ENCODE measurements around the gene CFAP161. TPM values are rescaled to one million over a fixed set of nuclear protein-coding genes. Genes with fewer than 3 reads are reported as not detected.

CFAP161 gene
- total RNA-seq, 3 donors from 2014 or later, result not detected

DNA sequence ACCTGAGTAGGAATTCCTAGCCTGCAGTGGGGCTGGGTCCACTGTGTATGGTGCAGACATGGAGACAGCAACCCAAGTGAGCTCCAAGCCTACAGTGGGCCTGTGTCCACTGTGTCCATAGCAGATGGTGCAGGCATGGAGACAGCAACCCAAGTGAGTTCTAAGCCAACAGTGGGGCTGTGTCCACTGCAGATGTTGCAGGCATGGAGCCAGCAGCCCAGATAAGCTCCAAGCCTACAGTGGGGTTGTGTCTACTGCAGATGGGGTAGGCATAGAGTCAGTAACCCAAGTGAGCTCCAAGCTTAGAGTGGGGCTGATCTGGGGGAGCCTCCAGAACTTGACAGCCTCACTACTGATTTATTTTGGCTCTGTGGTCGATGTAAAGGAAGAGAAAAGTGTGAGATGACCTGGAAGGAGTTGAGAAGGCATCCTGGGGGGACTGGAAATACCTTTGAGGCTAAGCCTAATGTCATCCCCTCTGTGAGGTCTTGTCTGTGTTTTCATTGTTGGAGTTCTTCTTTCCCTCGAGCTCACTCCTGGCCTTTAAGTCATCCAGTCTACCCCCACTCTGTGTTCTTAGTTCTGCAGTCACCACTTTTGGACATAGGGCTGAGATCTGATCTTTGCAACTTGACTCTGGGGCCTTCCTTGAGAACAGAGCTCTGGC, 40.2 kb downstream of the CFAP161 start:
- no peak overlapping the region for H3K4me3 Mint-ChIP-seq
- no peak for DNase-seq
- no peaks in the 10 kb centered on the region for H3K9me3 Mint-ChIP-seq
- no peak for ATAC-seq
- peaks cover 8% of the 10 kb centered on the region for H3K27me3 Mint-ChIP-seq (ENCODE audit: low read depth)
- no peaks in the 10 kb centered on the region for H3K4me1 Mint-ChIP-seq (ENCODE audit: low read depth)
- no peaks in the 10 kb centered on the region for H3K36me3 Mint-ChIP-seq (ENCODE audit: insufficient read depth)

DNA sequence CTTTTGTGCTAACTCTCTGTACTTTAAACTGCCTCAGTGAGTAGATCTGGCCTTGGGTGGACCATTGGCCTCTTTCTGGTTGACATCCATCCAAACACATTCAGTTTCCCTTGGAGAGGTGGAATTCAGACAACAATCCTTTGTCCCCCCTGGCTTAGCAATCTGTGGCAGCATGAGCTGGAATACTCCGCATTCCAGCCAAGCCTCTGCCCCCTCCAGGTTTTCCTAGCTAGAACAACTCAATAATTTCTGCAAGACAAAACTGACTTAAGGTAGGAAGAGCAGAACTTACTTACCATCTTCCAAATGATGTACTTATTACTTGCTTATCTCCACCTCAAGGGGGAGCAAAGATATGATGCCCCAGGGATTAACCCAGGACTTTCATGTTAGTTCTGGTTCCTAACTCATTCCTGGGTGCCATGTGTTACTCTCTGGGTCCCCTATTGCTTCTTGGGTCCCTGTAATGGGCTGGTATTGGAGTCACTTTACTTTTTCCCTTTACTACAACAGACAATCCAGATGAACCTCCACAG, 40.8 kb downstream of the CFAP161 start:
- Mint-ChIP-seq H3K36me3 (ENCODE audit: insufficient read depth) (no peaks in the 10 kb centered on the region), H3K4me3 (no peak overlapping the region), H3K27me3 (ENCODE audit: low read depth) (peaks cover 8% of the 10 kb centered on the region), H3K9me3 (no peaks in the 10 kb centered on the region), H3K4me1 (ENCODE audit: low read depth) (no peaks in the 10 kb centered on the region)
- ATAC-seq, result no peak
- DNase-seq, result no peak

DNA sequence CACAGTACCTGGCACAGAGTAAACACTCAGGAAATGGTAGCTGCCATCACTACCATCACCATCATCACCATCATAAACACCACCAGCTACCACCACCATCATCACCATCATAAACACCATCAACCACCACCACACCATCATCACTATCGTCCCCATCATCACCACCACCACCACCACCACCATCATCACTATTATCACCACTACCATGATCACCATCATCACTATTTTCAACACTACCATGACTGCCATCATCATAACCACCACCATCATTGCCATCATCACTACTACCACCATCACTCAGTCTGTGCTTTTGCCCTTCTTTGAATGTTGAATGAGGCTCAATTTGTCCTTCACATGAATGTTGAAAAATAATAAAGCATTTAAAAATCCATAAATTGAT, 41.4 kb downstream of the CFAP161 start:
- ATAC-seq (no peak), DNase-seq (no peak)
- Mint-ChIP-seq H3K9me3 (no peaks in the 10 kb centered on the region), H3K36me3 (ENCODE audit: insufficient read depth) (no peaks in the 10 kb centered on the region), H3K4me1 (ENCODE audit: low read depth) (no peaks in the 10 kb centered on the region), H3K27me3 (ENCODE audit: low read depth) (peaks cover 8% of the 10 kb centered on the region), H3K4me3 (no peak overlapping the region)

DNA sequence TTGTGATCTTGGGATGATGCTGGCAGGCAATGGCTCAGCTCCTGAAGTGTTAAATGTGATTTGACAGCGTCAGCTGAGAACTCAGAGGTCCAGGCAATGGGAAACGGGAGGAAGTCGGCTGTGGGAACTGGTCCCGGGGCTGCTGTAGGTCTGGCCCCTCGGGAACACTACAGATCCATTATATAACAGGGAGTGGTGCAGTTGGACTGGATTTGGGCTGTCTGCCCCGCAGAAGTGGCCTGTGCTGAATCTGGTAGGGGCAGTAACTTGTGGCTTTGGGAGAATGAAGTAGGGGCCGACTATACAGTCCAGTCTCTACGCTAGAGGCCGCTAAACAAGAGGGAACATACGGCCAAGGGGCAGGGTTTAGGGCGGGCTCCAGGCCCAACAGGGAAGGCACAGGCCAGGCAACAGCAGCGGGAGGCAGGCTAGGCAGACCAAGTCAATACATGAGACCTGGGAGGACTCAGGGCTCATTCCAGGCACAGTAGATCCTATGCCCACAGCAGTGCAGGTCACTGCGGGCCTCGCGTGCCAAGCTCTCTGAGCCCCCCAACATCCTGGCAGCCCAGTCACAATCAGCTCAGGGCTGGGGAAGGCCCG, 42.3 kb downstream of the CFAP161 start:
- DNase-seq, result no peak
- Mint-ChIP-seq H3K36me3 (ENCODE audit: insufficient read depth) (no peaks in the 10 kb centered on the region), H3K4me1 (ENCODE audit: low read depth) (no peaks in the 10 kb centered on the region), H3K27me3 (ENCODE audit: low read depth) (peaks cover 12% of the 10 kb centered on the region), H3K4me3 (no peak overlapping the region), H3K9me3 (no peaks in the 10 kb centered on the region)
- ATAC-seq, result no peak

DNA sequence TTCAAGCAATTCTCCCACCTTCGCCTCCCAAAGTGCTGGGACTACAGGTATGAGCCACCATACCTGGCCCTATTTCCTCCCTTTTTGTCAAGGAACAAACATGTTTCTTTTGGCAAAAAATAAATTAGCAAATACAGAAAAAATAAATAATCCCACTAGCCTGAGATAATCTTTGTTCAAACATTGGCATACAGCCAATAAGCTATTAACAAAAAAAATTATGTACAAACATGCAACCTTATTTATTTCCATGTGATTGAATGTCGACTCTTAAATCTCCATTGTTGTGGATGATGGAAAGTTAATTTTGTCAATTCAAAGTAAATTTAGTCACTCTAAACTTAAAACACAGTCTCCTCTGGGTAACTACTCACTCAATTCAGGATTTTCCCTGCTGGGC, 44.3 kb downstream of the CFAP161 start:
- H3K4me3 Mint-ChIP-seq, result no peak overlapping the region
- peaks cover 28% of the 10 kb centered on the region for H3K27me3 Mint-ChIP-seq (ENCODE audit: low read depth)
- H3K9me3 Mint-ChIP-seq, result no peaks in the 10 kb centered on the region
- DNase-seq (no peak), ATAC-seq (no peak)
- no peaks in the 10 kb centered on the region for H3K36me3 Mint-ChIP-seq (ENCODE audit: insufficient read depth)
- no peaks in the 10 kb centered on the region for H3K4me1 Mint-ChIP-seq (ENCODE audit: low read depth)

DNA sequence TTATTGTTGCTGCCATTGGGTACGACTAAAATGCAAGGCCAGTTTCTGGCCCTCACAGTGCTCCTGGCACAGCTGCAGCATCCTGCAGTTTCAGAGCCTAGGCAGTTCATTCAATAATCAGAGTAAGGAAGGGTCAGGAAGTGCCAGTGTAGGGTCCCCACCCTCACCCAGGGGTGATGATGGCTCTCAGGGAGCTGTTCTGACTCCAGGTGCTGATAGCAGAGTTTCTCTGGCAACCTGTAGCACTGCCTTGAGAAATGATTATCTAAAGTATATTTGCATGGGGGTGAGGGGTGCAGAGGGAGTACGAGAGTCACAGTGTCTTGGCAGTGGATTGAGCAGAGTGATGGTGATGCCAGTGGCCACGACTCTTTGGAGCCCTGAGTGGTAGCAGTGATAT, 47.1 kb downstream of the CFAP161 start:
- H3K9me3 Mint-ChIP-seq, result no peaks in the 10 kb centered on the region
- no peak overlapping the region for H3K4me3 Mint-ChIP-seq
- H3K36me3 Mint-ChIP-seq (ENCODE audit: insufficient read depth), result no peaks in the 10 kb centered on the region
- ATAC-seq (no peak), DNase-seq (no peak)
- no peaks in the 10 kb centered on the region for H3K4me1 Mint-ChIP-seq (ENCODE audit: low read depth)
- H3K27me3 Mint-ChIP-seq (ENCODE audit: low read depth), result peaks cover 46% of the 10 kb centered on the region

DNA sequence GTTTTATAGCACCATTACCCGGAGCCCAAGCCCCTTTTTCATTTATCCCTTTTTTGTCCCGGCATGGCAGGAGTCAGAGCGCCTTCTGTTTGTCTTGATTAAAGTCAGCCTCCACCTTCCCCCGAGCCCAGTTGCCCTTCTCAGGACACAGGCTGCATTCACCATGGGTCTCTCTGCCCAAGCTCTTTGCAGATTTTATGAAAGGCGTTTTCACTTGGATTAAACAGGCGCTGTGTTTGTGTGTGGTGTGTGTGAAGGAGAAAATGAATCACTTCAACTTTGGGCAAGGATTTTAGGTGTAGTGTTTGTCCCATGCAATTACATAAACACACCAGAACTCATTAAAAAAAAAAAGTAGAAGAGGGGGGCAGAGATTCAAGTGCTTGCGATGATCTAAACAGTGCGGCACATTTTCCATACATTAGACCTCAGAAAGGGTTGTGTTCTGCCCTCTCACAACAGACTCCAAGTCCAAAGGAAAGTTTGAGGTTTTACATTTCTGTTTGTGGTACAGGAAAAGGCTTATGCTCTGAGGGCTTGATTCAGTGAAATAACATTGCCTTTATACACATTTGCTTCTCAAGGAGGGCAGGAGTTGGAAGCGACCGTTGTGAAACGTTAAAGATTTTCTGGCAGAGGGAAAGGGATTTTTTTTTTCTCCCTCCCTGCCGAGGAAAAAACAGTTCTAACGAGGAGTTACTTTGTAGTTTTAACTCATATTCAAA, 48.1 kb downstream of the CFAP161 start:
- Mint-ChIP-seq H3K27me3 (ENCODE audit: low read depth) (peaks cover 43% of the 10 kb centered on the region), H3K36me3 (ENCODE audit: insufficient read depth) (no peaks in the 10 kb centered on the region), H3K4me3 (no peak overlapping the region), H3K4me1 (ENCODE audit: low read depth) (no peaks in the 10 kb centered on the region), H3K9me3 (no peaks in the 10 kb centered on the region)
- ATAC-seq, result no peak
- DNase-seq, result no peak

DNA sequence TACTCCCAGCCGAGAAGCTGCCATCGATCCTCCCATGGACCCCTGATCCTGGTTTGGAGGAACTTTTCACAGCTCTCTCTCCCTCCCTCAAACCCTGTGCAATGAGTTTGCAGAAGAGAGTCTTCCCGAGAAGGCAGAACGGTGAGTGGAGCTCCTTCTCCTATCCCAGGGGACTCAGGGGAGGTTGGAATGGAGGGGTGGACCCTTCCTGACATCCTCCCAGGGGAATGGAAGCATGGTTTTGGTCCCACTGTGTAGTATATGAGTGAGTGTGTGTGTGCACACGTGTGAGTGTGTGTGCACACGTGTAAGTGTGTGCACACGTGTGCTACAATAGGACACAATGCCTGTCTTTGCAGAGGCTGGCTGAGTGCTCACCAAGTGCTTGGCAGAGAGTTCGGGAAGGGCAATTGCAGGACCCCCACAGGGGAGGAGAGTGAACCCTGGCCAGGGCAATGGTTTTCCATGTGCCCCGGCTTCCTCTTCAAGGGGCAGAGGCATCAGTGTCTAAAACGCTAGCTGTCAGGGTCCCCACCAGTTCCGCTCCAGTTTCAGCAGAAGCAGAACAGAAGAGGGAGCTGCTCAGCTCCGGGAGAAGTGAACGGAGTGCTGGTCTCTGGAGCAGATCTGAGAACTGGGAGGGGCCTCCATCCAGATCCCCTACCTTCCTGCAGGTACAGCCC, 48.8 kb downstream of the CFAP161 start:
- Mint-ChIP-seq H3K4me3 (no peak overlapping the region), H3K27me3 (ENCODE audit: low read depth) (peaks cover 43% of the 10 kb centered on the region), H3K36me3 (ENCODE audit: insufficient read depth) (no peaks in the 10 kb centered on the region), H3K9me3 (no peaks in the 10 kb centered on the region), H3K4me1 (ENCODE audit: low read depth) (no peaks in the 10 kb centered on the region)
- no peak for DNase-seq
- ATAC-seq, result no peak

DNA sequence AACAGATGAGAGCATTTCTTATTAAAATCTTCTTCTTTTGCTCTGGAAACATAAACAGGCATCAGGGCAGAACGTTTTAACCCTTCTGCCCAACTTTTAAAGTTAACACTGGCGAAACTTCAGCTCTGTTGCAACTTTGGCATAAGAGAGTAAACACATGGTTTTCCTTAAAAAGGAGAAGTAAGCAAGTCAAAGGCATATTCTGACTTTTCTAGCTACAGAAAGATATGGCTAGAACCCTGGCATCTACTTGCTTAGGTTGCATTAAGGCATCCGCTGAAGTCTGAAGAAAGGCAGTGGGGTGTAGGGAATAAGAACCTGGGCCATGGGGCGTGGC, 49.3 kb downstream of the CFAP161 start:
- Mint-ChIP-seq H3K36me3 (ENCODE audit: insufficient read depth) (no peaks in the 10 kb centered on the region), H3K4me3 (no peak overlapping the region), H3K4me1 (ENCODE audit: low read depth) (no peaks in the 10 kb centered on the region), H3K9me3 (no peaks in the 10 kb centered on the region), H3K27me3 (ENCODE audit: low read depth) (peaks cover 43% of the 10 kb centered on the region)
- DNase-seq (no peak), ATAC-seq (no peak)

DNA sequence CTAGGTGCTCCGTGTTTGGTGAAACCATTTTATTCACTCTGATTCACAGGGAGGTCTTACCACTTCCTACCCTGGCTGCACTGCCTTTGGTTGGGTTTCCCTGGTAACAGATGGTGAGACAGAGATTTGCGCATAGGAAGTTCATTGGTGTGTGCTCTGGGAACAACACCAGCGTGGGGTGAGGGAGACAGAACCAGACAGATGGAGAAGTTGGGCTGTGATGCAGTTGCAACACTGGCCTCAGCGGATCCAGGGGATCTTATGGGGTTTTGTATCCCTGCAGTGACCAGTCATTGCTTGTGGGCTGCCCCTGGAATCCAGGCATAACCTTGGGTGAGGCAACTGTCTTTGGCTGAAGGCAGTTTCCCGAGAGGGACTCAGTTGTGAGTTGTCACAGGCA, 50.1 kb downstream of the CFAP161 start:
- ATAC-seq (no peak), DNase-seq (no peak)
- no peaks in the 10 kb centered on the region for H3K36me3 Mint-ChIP-seq (ENCODE audit: insufficient read depth)
- H3K9me3 Mint-ChIP-seq, result no peaks in the 10 kb centered on the region
- no peaks in the 10 kb centered on the region for H3K4me1 Mint-ChIP-seq (ENCODE audit: low read depth)
- peaks cover 47% of the 10 kb centered on the region for H3K27me3 Mint-ChIP-seq (ENCODE audit: low read depth)
- H3K4me3 Mint-ChIP-seq, result no peak overlapping the region

DNA sequence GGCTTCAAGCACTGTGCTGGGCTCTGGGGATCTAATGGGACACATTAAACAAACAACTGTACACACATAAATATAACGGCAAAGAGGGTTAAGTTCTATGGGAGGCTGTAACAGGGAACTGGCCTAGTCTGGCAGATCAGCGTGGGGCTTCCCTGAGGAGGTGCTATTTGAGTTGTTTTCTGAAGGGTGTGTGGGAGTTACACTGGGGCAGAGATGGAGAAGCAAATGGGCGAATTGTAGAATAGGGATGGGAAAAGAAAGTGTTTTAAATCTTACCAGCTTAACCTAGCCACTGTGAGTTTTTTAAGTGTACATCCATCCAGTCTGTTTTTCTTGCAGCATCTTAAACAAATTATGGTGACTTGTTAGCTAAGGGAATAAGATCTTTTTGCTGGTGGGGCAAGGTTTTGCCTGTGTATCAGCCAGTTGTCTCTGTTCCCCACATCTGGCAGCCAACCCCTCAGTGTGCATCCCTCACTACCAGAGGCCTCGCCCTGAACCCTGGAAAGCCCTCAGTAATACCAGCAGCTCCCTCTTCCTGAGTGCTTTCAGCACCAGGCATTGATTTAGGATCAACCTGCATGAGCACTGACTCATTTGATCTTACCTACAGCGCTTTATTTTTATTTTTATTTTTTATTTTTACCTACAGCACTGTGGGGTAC, 51.7 kb downstream of the CFAP161 start:
- DNase-seq (no peak), ATAC-seq (no peak)
- Mint-ChIP-seq H3K9me3 (no peaks in the 10 kb centered on the region), H3K27me3 (ENCODE audit: low read depth) (peaks cover 49% of the 10 kb centered on the region), H3K36me3 (ENCODE audit: insufficient read depth) (no peaks in the 10 kb centered on the region), H3K4me1 (ENCODE audit: low read depth) (no peaks in the 10 kb centered on the region), H3K4me3 (no peak overlapping the region)

DNA sequence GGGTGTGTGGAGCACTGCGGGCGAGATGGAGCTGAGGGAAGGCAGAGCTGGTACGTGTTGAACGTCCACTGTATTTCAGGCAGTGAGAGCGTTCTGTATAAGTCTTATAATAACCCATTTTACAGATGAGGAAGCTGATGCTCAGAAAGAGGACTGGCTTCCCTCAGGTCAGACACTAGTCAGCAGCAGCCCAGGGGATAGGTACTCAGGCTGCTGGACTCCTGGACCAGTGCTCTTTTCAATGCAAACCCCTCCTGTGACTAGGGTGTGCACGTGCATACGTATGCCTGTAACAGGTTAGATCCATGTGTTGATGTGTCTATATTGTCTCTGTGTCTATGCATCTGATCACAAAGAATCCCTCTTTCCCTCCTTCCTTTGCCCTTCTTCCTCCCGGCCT, 54.3 kb downstream of the CFAP161 start:
- H3K27me3 Mint-ChIP-seq (ENCODE audit: low read depth), result peaks cover 26% of the 10 kb centered on the region
- no peak overlapping the region for H3K4me3 Mint-ChIP-seq
- ATAC-seq (no peak), DNase-seq (no peak)
- no peaks in the 10 kb centered on the region for H3K9me3 Mint-ChIP-seq
- H3K4me1 Mint-ChIP-seq (ENCODE audit: low read depth), result no peaks in the 10 kb centered on the region
- no peaks in the 10 kb centered on the region for H3K36me3 Mint-ChIP-seq (ENCODE audit: insufficient read depth)

DNA sequence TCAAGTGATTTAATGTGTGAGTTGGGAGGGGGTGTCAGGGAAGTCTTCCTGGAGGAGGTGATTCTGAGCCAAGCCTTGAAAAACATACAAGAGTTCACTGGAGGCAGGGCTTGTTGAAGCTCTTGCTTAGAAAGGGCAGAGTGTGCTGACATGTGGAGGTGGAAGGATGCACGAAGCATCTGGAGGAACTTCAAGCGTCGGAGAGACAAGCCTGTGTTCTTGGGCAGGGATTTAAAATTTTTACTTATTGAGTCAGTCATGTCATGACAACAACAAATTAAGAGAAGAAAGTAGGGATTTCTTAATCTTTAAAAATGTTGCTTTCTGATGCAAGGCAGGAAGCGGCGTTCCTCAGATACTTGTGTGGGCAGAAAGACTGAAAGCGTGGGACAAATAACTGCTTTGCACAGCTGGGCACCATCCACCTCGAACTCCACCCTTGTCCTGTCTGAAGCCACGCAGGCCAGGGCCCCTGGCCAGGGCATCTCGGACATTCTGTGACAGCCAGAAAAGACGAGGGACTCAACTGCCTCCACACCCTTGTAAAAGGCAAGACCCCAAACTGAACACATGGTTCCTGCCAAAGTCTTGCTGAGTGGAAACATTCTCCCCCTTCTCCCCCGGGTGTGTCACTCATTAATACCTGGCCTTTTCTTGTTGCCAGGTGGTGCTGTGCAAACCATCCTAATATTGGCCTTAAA, 55.7 kb downstream of the CFAP161 start:
- H3K9me3 Mint-ChIP-seq, result no peaks in the 10 kb centered on the region
- ATAC-seq, result no peak
- H3K4me3 Mint-ChIP-seq, result no peak overlapping the region
- no peaks in the 10 kb centered on the region for H3K36me3 Mint-ChIP-seq (ENCODE audit: insufficient read depth)
- H3K27me3 Mint-ChIP-seq (ENCODE audit: low read depth), result peaks cover 19% of the 10 kb centered on the region
- H3K4me1 Mint-ChIP-seq (ENCODE audit: low read depth), result no peaks in the 10 kb centered on the region
- no peak for DNase-seq
